Vagina (tissue), 2 donors: ENCODE results near the gene THRA.

Experiments
- POLR2A ChIP-seq, 2 donors: fragments of 450-650 bp; IDR thresholded peaks; one replicate each; pipeline ENCODE4 v1.6.1; 2017; ENCODE audit warnings: antibody characterized with exemption in 2 of 2, mild to moderate bottlenecking in 2 of 2, moderate library complexity in 2 of 2
- POLR2AphosphoS5 ChIP-seq, 2 donors: sonication (generic); formaldehyde crosslinking; IDR thresholded peaks; one replicate each; pipeline ENCODE4 v1.9.0; 2017; ENCODE audit warnings: antibody characterized with exemption in 2 of 2, mild to moderate bottlenecking in 2 of 2, low read depth in 1 of 2; ENCODE audit not compliant: insufficient read depth in 1 of 2
- TF ChIP-seq, protein P1 (sequence below), 3 experiments: fragments of 450-650 bp in 2 of 3; fragments of 200-600 bp in 1 of 3; sonication (generic) in 1 of 3; IDR thresholded peaks; one replicate each; pipeline ENCODE4 v1.5.1; 2017 to 2019; ENCODE audit warnings: antibody characterized with exemption in 3 of 3, mild to moderate bottlenecking in 2 of 3, moderate library complexity in 2 of 3

- TF ChIP-seq, protein P1, sequence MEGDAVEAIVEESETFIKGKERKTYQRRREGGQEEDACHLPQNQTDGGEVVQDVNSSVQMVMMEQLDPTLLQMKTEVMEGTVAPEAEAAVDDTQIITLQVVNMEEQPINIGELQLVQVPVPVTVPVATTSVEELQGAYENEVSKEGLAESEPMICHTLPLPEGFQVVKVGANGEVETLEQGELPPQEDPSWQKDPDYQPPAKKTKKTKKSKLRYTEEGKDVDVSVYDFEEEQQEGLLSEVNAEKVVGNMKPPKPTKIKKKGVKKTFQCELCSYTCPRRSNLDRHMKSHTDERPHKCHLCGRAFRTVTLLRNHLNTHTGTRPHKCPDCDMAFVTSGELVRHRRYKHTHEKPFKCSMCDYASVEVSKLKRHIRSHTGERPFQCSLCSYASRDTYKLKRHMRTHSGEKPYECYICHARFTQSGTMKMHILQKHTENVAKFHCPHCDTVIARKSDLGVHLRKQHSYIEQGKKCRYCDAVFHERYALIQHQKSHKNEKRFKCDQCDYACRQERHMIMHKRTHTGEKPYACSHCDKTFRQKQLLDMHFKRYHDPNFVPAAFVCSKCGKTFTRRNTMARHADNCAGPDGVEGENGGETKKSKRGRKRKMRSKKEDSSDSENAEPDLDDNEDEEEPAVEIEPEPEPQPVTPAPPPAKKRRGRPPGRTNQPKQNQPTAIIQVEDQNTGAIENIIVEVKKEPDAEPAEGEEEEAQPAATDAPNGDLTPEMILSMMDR (IDR thresholded peaks at IDR 0.05), result no peak
- TF ChIP-seq POLR2A (IDR thresholded peaks at IDR 0.05), result no peak
- no peak for TF ChIP-seq POLR2AphosphoS5 (IDR thresholded peaks at IDR 0.05; ENCODE audit: insufficient read depth in 1 of 2, low read depth in 1 of 2)
Measured at GRCh38 chr17:40073454-40074174, 10.8 kb downstream of the THRA start.
